Activated T-cell treated with anti-CD3 and anti-CD28 coated beads, Interleukin-2, amount 50 U/mL, for 24 hours (primary cell): Measurements from ENCODE around the gene SLC6A16.

ENCODE experiments used
- DNase-seq: peaks from one replicate; pipeline ENCODE4 v3.0.0-alpha.2; 2020
- H3K27ac Mint-ChIP-seq: 2 replicates; pipeline ENCODE4 v1.8.0; 2020; ENCODE audit warnings: mild to moderate bottlenecking, mixed read lengths
- H3K27me3 Mint-ChIP-seq: 2 replicates; pipeline ENCODE4 v1.8.0; 2020; ENCODE audit warnings: mixed read lengths
- H3K36me3 Mint-ChIP-seq: 2 replicates; pipeline ENCODE4 v1.8.0; 2020; ENCODE audit warnings: low read depth, mixed read lengths
- H3K4me1 Mint-ChIP-seq: 2 replicates; pipeline ENCODE4 v1.8.0; 2020; ENCODE audit warnings: low read depth, mixed read lengths
- H3K4me3 Mint-ChIP-seq: 2 replicates; pipeline ENCODE4 v1.8.0; 2020; ENCODE audit warnings: mild to moderate bottlenecking, moderate library complexity, mixed read lengths
- H3K9me3 Mint-ChIP-seq: 2 replicates; pipeline ENCODE4 v1.8.0; 2020; ENCODE audit warnings: mixed read lengths

SLC6A16 gene

GRCh38 chr19:49356382-49356781 lies 31.4 kb upstream of the SLC6A16 start:
- no peak overlapping the region for H3K4me3 Mint-ChIP-seq
- H3K27me3 Mint-ChIP-seq, result peaks cover 42% of the 10 kb centered on the region
- no peaks in the 10 kb centered on the region for H3K36me3 Mint-ChIP-seq
- H3K27ac Mint-ChIP-seq, result no peak overlapping the region
- H3K4me1 Mint-ChIP-seq, result peaks cover 12% of the 10 kb centered on the region
- DNase-seq, result no peak
- H3K9me3 Mint-ChIP-seq, result no peaks in the 10 kb centered on the region

DNA sequence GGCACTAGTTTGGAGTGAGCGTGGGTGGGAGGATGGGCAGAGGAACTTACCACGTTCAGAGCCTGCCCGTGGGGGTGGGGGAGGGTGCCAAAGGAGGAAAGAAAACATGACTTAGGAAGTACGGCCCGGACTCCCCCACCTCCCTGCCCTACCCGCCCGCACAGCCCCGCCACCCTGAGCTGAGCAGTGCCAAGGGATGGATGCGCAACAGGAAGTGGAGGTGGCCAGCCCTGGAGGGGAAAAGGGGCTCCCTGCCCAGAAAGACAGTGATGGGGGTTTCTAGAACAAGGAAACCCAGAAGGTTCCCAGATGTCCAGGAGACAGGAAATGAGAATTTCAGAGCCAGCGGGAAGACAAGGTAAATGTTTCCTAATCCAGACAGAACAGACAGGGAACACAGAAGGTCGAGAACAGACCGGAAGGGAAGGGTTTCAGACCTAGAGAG lies 30.9 kb upstream of the SLC6A16 start:
- Mint-ChIP-seq H3K9me3 (no peaks in the 10 kb centered on the region), H3K27ac (no peak overlapping the region), H3K4me3 (no peak overlapping the region), H3K36me3 (no peaks in the 10 kb centered on the region), H3K4me1 (peaks cover 9% of the 10 kb centered on the region), H3K27me3 (peaks cover 39% of the 10 kb centered on the region)
- no peak for DNase-seq

GRCh38 chr19:49349567-49349966 lies 24.6 kb upstream of the SLC6A16 start:
- H3K9me3 Mint-ChIP-seq, result no peaks in the 10 kb centered on the region
- DNase-seq, result no peak
- peaks cover 2% of the 10 kb centered on the region for H3K27me3 Mint-ChIP-seq
- H3K4me1 Mint-ChIP-seq, result peaks cover 3% of the 10 kb centered on the region
- no peak overlapping the region for H3K27ac Mint-ChIP-seq
- H3K36me3 Mint-ChIP-seq, result no peaks in the 10 kb centered on the region
- H3K4me3 Mint-ChIP-seq, result no peak overlapping the region

DNA sequence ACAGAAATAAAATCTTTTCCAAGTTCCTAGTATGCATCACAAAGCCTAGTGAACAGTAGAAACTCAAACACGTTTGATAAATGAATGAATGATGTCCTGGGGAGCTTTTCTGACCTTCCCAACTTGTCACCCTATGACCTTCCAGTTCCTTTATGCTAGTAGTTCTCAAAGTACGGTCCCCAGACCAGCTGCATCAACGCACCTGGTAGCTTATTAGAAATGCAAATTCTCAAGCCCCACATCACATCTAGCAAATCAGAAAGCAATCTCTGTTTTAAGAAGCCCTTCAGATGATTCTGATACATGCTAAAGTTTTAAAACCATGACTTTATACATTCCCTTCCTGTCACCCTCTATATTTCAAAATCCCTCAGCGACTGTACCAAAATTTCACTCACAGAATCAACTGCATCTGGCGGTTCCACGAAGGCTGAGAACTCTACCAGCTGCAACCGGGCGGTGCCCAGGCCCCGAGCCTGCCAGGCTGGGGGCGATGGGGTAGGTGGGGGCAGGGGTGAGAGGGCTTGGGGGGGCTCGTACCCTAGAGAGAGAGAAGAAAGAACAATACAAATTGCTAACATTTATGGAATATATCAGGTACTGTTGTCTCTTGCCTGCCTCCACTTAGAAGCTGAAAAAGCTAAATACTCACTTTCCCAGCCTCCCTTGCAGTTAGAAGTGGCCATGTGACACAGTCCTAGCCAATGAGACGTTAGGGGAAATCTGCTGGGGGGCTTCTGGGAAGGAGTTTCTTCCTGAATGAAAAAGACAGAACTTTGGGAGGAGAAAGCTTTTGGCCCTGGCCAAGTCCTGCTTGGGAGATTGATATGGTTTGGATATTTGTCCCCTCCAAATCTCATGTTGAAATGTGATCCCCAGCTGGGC lies 23.6 kb upstream of the SLC6A16 start:
- Mint-ChIP-seq H3K27ac (no peak overlapping the region), H3K36me3 (no peaks in the 10 kb centered on the region), H3K4me1 (peaks cover 4% of the 10 kb centered on the region), H3K9me3 (no peaks in the 10 kb centered on the region), H3K4me3 (no peak overlapping the region), H3K27me3 (no peaks in the 10 kb centered on the region)
- DNase-seq, result no peak

DNA sequence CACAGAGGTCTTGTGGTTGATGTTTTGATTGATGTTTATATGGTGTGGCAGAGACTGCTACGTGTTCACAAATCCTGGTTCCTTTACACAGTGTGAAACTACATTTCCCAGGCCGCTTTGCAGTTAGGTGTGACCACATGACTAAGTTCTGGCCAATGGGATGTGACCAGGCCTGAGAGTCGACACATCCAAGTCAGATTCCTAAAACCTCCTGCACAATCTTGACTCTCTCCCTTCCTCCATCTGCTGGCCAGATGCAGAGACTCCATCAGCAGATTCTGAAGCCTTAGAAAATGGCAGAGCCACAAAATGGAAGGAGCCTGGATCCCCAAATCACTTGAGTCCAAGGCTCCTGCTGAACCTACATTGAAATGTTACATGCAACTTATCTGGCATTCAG lies 22.8 kb upstream of the SLC6A16 start:
- H3K27me3 Mint-ChIP-seq, result no peaks in the 10 kb centered on the region
- H3K27ac Mint-ChIP-seq, result no peak overlapping the region
- no peak overlapping the region for H3K4me3 Mint-ChIP-seq
- DNase-seq, result no peak
- H3K9me3 Mint-ChIP-seq, result no peaks in the 10 kb centered on the region
- H3K36me3 Mint-ChIP-seq, result no peaks in the 10 kb centered on the region
- peaks cover 4% of the 10 kb centered on the region for H3K4me1 Mint-ChIP-seq

DNA sequence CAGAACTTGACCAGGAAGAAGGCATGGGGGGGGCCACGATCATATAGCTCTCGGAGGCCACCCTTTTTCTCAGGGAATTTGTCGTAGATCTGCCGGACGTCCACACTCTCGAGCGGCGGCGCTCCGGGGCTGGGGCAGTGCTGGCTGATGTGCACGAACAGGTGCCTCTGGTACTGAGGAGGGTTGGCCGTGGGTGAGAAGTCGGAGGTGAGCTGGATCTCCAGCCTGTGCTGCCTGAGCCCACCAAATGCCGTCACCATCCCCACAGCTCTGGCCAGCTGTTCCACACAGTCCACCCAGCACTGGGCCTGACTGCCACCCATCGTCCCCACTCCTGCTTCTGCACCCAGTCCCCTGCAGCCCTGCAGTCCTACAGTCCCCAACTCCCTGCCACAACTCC lies 22.2 kb upstream of the SLC6A16 start:
- peaks cover 4% of the 10 kb centered on the region for H3K4me1 Mint-ChIP-seq
- H3K36me3 Mint-ChIP-seq, result no peaks in the 10 kb centered on the region
- no peaks in the 10 kb centered on the region for H3K9me3 Mint-ChIP-seq
- DNase-seq, result no peak
- H3K27me3 Mint-ChIP-seq, result no peaks in the 10 kb centered on the region
- no peak overlapping the region for H3K27ac Mint-ChIP-seq
- H3K4me3 Mint-ChIP-seq, result no peak overlapping the region

DNA sequence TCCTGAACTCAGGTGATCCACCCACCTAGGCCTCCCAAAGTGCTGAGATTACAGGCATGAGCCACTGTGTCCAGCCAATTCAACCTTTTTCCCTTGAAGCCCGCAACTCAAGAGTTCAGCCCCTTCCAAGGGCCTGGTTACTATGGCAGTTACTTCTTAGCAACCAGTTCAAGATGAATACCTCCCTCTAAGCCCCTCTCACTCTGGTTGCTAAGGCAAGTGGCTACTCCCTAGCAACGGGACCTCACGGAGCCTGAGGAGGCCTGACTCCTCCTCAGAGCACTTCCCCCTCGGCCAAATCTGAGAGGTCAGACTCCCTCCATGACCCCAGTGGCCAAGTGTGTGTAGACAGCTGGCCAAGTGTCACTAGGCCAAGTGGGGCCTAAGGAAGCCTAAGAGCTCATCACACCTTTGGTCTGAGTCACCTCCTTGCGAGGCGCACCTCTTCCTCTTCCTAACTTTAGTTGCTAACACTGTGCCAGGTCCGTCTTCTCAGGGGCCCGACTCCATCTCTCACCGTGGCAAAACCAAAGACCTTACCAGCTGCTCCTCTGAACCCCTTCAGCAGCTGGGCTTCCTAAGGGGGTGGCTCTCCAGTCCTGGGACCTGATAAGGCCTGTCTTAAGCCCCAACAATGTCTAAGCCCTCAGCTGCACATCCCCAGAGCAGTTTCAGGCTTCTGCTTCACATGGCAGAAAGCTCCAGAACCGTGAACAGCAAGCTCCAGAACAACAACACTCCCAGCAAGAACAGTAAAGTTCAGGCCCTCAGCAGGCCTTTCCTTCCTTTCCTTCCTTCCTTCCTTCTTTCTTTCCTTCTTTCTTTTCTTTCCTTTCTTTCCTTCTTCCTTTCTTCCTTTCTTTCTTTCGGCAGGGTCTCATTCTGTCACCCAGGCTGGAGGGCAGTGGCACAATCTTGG lies 19.8 kb upstream of the SLC6A16 start:
- Mint-ChIP-seq H3K27me3 (no peaks in the 10 kb centered on the region), H3K9me3 (no peaks in the 10 kb centered on the region), H3K27ac (no peak overlapping the region), H3K4me1 (peaks cover 11% of the 10 kb centered on the region), H3K36me3 (peaks cover 14% of the 10 kb centered on the region), H3K4me3 (no peak overlapping the region)
- DNase-seq, result no peak

GRCh38 chr19:49343123-49343522 lies 18.1 kb upstream of the SLC6A16 start:
- no peak for DNase-seq
- Mint-ChIP-seq H3K4me1 (peaks cover 18% of the 10 kb centered on the region), H3K27me3 (no peaks in the 10 kb centered on the region), H3K27ac (no peak overlapping the region), H3K4me3 (no peak overlapping the region), H3K36me3 (peaks cover 28% of the 10 kb centered on the region), H3K9me3 (no peaks in the 10 kb centered on the region)

GRCh38 chr19:49342291-49342721 lies 17.3 kb upstream of the SLC6A16 start:
- H3K9me3 Mint-ChIP-seq, result no peaks in the 10 kb centered on the region
- peak overlapping the region; percentile 6 for H3K27ac Mint-ChIP-seq
- H3K36me3 Mint-ChIP-seq, result peaks cover 35% of the 10 kb centered on the region
- H3K4me1 Mint-ChIP-seq, result peaks cover 24% of the 10 kb centered on the region
- H3K27me3 Mint-ChIP-seq, result no peaks in the 10 kb centered on the region
- no peak overlapping the region for H3K4me3 Mint-ChIP-seq
- no peak for DNase-seq

DNA sequence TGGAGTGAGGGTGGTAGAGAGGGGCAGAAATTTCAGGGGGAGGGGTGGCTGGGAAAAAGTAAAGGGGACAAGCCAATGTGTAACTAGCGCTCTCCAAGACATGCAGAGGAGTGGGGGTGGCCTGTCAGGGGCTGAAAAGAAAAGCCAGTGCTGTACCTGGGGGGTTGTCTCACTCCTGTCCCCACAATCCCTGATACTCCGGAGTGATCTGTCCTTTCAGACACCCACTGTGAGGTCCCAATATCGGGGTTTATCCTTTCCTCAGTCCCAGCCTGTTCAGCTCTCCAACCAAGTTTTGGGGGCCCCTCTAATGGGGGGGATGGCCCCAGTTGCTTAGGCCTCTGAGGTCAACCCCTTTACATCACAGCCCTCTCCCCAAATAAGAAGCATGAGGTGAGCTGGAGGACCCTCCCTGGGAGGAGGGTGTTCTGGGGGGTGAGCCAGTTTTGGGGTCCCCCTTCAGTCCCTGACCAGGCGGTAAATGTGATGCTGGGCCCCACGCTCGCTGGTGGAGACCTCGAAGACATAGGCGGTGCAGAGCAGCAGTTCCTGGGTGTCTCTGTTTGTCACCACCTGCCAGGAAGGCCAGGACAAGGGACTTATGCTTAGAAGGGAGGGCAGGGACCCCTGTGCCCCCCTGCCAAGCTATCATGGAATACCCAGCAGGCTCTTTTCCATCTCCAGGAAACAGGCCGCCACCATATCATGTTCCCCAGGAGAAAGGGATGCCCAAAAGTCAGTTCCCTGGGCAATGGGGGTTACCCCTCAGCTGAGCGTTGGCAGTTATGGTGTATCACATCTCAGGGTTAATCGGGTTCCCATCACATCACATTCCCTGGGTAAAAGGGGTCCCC lies 16.1 kb upstream of the SLC6A16 start:
- no peak for DNase-seq
- Mint-ChIP-seq H3K4me1 (peaks cover 35% of the 10 kb centered on the region), H3K36me3 (peaks cover 46% of the 10 kb centered on the region), H3K27ac (no peak overlapping the region), H3K9me3 (no peaks in the 10 kb centered on the region), H3K27me3 (no peaks in the 10 kb centered on the region), H3K4me3 (no peak overlapping the region)

DNA sequence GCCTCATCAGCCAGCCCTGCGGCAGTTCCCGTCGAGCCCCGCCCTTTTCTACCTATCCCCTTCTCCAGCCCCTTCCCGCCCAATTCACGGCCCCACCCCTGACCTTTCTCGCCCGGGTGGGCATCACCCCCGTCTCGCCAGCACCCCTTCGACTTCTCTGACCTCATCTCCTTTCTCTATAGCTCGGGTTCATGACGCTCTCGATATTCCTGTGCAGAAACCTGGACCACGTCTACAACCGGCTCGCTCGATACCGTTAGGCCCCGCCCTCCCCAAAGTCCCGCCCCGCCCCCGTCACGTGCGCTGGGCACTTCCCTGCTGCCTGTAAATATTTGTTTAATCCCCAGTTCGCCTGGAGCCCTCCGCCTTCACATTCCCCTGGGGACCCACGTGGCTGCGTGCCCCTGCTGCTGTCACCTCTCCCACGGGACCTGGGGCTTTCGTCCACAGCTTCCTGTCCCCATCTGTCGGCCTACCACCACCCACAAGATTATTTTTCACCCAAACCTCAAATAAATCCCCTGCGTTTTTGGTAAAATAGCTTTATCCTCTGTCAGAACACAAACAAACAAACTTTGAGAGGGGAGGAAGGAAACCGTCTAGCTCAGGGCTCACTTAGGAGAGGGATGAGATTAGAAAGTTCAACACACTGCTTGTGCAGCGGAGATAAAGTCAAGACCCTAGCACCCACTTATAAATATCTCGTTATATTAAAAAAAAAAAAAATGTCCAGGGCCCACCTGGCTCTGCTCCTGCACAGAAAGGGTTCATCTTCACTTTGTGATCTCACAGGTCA lies 15.3 kb upstream of the SLC6A16 start:
- DNase-seq, result peak; percentile 33
- Mint-ChIP-seq H3K4me1 (peaks cover 41% of the 10 kb centered on the region), H3K36me3 (peaks cover 53% of the 10 kb centered on the region), H3K9me3 (no peaks in the 10 kb centered on the region), H3K27me3 (no peaks in the 10 kb centered on the region), H3K27ac (peak overlapping the region; percentile 55), H3K4me3 (no peak overlapping the region)

DNA sequence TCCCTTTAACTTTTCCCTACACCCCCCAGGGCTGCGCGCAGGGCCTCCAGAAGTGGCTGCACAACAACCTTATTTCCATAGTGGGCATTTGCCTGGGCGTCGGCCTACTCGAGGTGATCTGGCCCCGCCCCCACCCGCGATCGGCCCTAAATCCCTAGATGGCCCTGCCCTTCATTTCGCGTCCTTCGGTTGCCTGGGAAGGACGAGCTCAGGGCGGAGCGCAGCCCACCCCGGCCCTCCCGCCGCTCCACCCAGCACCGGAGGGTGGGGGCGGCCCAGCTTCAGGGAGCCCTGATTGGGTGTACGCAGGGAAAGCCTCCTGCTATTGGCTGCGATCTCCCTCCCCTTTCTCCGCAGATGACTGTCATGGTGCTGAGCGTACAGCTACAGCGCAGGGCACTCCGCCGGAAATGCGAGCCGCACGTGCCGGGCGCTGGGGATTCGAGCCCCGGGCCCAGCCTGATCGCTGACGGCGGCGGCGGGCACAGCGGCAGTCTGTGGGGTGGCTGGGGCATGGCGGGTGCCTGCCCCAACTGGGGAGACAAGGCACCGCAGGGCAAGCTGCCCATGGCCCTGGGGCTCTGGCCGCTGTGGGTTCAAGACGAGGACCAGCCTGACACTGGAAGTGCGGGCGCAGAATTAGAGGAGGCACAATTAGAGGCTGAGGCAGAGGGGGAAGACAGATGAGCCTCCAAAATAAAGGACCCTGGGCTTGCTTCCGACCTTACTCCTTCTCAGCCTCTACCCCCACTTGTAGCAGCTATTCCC lies 14.5 kb upstream of the SLC6A16 start:
- Mint-ChIP-seq H3K27ac (no peak overlapping the region), H3K9me3 (no peaks in the 10 kb centered on the region), H3K36me3 (peaks cover 56% of the 10 kb centered on the region), H3K4me1 (peaks cover 41% of the 10 kb centered on the region), H3K27me3 (no peaks in the 10 kb centered on the region), H3K4me3 (no peak overlapping the region)
- DNase-seq, result peak; percentile 23

DNA sequence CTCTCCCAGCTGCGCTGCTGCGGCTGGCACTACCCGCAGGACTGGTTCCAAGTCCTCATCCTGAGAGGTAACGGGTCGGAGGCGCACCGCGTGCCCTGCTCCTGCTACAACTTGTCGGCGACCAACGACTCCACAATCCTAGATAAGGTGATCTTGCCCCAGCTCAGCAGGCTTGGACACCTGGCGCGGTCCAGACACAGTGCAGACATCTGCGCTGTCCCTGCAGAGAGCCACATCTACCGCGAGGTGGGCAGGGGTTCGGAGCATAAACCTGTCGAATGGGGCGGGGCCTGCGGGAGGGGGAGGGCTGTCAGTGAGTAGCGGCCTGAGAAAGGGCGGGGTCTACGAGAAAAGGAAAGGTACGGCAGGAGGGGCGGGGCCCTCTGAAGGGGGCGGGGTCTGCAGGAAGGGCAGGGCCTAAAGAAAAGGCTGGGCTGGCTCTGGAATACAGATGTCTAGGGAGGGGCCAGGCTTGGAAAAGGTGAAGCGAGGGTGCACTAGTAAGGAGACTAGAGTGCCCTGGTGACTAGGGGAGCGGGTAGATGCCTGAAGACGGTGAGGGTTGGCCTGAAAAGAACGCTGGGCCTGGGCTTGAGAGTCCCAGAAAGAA lies 13.8 kb upstream of the SLC6A16 start:
- Mint-ChIP-seq H3K36me3 (peaks cover 56% of the 10 kb centered on the region), H3K27ac (no peak overlapping the region), H3K4me1 (peaks cover 47% of the 10 kb centered on the region), H3K4me3 (no peak overlapping the region), H3K27me3 (no peaks in the 10 kb centered on the region), H3K9me3 (no peaks in the 10 kb centered on the region)
- DNase-seq, result peak; percentile 43
